ENCODE data around the gene PLAAT3. TPM values are rescaled to one million over a fixed set of nuclear protein-coding genes. Genes with fewer than 3 reads are reported as not detected.

PLAAT3 gene
- 3.9 and 5.7 TPM in 2 replicates for total RNA-seq

DNA sequence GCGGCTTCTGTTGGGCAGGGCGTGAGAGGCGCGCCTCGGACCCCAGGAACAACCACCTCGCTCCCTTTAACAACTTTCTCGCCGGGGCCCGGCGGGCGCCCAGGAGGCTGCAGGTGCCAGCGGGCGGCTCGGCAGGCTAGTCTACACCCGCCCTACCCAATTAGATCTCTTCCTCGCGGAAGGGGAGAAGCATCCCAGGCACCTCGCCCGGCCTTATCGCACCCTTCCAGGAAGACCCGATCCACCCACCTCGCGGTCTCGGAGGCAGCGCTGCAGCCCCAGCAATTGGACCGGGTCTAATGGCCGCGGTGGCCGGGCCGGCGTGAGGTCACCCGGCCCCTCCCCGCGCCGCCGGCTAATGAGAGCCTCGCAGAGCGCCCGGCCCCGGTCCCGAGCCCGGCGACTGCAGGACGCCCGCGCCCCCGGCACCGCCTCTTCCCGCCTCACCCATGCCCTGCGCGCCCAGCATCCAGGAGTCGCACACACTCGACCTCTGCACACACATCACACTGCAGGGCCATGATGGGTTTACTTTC, at the start of gene PLAAT3:
Gene PLAAT3, minus strand, starts transcription at position 298 of the 536 bp plus-strand sequence. CDS start 419 bp downstream, outside the sequence.

DNA sequence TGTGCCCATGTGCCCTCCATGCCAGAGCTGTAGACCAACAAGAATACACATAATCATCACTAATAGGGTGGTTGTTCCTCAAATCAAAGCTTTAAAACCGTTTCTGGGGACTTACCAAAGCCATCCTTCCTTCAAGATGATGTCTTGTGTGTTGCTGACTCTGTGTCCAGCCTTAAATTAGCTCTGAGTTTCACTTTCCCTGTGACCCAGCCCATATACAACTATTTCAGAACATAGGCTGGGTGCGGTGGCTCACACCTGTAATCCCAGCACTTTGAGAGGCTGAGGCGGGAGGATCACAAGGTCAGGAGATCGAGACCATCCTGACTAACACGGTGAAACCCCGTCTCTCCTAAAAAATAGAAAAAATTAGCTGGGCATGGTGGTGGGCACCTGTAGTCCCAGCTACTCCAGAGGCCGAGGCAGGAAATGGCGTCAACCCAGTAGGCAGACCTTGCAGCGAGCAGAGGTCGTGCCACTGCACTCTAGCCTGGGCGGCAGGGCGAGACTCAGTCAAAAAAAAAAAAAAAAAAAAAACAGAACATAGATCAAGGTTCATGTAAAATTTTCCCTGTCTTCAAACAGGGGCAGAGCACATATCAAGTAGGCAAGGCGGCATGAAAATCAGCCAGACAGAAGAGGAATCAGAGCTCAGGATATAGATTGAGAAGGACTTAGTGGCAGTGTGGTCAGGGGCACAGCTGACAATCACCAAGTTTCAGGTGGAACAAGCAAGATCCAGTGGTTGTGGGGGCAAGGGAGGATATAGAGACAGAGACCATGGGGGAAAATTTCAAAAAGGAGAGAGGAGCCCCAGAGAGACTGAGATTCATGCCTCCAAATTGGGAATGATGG, 50.8 kb downstream of the PLAAT3 start, which contains the start of gene PLAAT2:
Gene PLAAT2, minus strand, starts transcription at position 179 of the 855 bp plus-strand sequence. Its CDS starts 55 bp downstream, at position 124.

DNA sequence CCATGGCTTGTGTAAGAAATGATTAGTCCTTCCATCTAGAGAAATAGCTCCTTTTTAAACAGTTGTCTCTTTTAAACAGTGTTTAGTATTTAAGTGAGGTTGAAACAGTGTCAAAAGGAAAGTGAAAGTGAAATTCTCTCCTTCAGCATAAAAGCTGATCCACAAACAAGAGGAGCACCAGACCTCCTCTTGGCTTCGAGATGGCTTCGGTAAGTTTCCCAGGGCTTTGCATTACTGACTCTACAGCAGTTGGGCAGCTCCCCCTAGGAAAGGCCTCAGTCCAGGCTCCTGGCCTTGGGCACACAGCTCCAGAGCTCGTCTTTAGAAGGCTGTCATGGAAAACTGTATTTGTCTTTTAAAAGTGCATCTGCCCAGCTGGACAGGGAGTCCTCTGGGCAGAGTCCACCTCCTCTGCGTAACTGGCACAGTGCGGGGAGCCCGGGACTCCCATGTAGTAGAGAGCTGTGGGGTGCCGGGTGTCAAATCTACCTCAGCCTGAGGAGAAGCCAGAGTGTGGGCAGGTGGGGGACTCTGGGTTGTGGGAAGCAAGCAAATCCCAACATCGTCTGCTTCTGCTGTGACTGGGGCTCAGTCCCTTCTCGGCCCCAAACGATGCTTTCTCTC, 77.5 kb downstream of the PLAAT3 start, which contains the start of gene PLAAT4:
Gene PLAAT4, plus strand, starts transcription at position 140 of the 624 bp plus-strand sequence. Its CDS starts 61 bp downstream, at position 201.

Other genes with a start within 250 kb of the PLAAT3 start
- gene SLC22A9, start 244.6 kb downstream of the PLAAT3 start, total RNA-seq: not detected in 2 replicates
- gene PLAAT5, start 123.3 kb downstream of the PLAAT3 start, total RNA-seq: not detected in 2 replicates
- 0.30 TPM in 1 of 2 replicates, not detected in the other for gene LGALS12, start 108.3 kb downstream of the PLAAT3 start, total RNA-seq
- 5.0 and 6.7 TPM in 2 replicates for gene PLAAT4, start 77.6 kb downstream of the PLAAT3 start, total RNA-seq
- gene PLAAT2, start 51.1 kb downstream of the PLAAT3 start, total RNA-seq: not detected in 2 replicates
- 52.5 and 65.1 TPM in 2 replicates for gene ATL3, start 56.9 kb upstream of the PLAAT3 start, total RNA-seq
- gene RTN3, start 67.1 kb upstream of the PLAAT3 start, total RNA-seq: 71.5 and 76.0 TPM in 2 replicates
- gene ZFTA, start 154.3 kb upstream of the PLAAT3 start, total RNA-seq: 9.2 and 16.0 TPM in 2 replicates
- 19.3 and 21.7 TPM in 2 replicates for gene SPINDOC, start 199.0 kb upstream of the PLAAT3 start, total RNA-seq
- 13.7 and 14.8 TPM in 2 replicates for gene MARK2, start 224.7 kb upstream of the PLAAT3 start, total RNA-seq

All from bronchus fibroblast of lung (primary cell).